Measurements from ENCODE around the gene DLGAP4.

The DLGAP4 gene

DNA sequence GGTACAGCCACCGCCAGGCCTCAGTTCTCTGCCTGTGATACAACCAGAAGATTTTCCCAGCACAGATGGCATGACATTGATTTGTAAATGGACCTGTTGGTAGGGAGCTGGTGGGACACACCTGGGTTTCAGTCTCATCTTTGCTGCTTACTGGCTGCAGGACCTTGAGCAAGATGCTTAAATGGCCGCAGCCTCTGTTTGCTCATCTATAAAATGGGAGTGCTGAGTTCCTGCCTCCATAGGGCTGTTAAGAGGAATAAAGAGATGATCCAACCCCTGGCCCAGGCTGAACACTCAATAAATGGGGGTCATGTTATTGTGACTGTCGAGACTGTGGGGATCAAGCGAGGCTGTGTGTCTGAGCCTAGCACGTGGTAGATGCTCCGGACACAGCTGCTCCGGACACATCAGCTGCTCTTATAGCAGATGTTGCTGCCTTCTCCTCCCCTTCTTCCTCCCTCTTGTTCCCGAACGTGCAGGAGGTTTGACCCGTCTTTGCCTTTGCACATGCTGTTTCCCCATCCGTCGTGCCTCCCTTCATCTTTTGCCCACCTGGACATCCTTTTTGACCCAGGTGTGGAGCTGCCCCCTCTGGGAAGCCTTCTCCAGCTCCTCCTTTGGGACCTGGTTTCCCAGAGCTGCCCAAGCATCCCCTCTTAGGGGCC is 29.2 kb downstream of the DLGAP4 start:
- no peak for DNase-seq

DNA sequence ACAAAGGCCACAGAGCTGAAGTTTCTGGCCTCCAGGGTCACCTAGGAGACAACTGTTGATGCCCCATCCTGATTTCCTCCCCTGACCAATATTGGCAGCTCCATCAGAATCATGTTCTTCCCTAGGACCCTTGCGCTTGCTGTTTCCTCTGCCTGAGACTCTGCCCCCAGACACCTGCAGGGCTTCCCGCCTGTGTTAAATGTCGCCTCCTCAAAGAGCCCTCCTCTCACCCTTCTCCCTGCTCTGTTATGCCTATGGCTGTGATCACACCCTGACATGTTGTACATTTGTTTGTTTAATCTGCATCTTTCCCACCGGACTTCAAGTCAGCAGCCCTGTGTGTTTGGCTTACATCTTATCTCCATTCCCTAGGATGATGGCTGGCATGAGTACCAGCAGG is 30.1 kb downstream of the DLGAP4 start:
- no peak for DNase-seq

DNA sequence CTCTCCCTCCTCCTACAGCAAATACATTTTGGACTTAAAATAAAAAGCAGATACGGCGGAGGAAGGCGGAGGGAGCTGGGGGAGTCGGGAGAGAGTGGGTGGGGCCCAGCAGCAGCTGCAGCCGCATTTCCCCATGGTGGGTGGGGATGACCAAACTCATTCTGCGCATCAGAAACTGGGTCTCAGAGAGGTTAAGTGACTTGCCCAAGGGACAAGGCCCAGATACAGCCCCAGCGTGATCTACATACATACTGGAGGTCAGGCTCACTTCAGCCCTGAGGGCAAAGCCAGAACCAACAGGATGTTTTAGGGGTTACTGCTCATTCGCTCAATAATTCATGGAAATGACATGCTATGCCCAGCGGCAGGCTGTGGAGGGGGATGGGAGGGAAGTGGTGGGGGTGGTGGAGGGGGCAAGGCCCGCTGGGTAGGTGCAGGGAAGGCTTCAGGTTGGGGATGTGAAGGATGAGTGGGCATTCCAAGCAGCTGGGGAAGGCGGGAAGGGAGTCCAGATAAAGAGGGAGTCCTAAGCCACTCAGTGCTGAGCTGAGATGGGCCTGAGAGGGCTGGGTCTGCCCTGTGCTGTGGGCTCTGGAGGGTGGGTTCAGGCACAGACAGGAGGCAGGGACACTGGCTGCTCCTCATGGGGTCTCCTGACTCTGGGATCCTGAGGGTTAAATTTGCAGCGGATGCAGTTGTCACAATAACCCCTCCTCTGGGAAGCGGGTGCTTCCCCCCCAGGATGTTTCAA is 31.0 kb downstream of the DLGAP4 start:
- no peak for DNase-seq

DNA sequence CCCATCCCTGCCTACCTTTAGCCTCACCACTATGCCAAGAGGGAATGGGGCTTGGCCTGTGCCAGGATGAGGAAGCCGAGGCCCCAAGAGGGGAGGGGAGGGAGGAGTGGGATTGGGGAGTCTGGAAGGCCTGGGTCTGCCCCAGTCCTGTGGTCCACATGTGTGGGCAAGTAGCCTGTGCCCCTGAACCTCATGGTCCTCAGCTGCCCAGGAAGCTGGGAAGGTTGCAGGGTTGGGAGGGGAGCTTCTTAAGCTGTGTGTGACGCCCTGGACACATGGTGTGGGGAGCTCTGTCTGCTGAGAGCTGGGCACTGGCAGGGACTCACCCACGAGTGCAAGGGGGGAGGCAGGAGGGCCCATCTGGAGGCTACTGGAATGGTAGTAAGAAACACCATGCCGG is 31.7 kb downstream of the DLGAP4 start:
- no peak for DNase-seq

DNA sequence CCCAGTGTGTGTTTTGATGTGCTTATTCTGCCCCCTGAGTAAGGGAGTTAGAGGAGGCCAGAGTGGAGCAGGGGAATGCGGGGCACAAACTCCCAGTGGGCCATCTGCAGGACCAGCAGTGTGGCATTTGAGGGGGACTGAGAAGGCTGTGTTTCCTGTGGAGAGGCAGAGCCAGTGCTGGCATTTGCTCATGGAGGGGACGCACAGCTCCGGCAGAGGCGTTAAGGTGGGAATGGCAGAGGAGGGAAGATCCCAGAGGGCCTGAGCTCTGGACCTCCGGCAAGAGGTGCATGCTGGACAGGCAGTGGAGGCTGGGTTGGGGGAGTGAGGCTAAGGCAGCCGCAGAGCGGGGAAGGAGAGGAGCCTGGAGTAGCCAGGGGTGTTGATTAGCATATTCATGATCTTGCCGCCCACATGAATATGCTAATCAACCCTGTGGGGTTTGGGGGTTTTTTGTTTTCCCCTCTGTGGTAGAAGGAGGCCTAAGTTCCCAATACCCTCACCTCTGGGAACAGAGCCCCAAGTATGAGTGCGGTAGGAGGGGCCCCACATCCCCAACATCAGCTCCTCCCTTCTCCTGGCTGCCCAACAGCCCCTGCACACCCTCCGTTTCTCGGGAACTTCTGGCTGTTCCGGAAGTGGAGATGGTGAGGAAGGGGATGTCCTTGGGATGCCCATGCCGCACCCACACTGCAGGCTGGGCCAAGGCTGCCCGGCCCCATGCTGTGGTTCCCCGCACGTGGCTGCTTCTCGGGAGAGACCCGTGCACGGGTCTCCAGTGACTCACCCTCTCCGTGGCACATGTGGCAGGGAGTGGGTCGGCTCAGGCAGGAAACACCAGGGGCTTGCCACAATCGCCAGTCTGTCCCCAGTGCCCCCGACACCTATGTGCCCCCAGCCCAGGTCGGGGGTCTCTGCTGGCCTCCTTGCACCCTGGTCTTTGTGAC is 33.8 kb downstream of the DLGAP4 start:
- no peak for DNase-seq

DNA sequence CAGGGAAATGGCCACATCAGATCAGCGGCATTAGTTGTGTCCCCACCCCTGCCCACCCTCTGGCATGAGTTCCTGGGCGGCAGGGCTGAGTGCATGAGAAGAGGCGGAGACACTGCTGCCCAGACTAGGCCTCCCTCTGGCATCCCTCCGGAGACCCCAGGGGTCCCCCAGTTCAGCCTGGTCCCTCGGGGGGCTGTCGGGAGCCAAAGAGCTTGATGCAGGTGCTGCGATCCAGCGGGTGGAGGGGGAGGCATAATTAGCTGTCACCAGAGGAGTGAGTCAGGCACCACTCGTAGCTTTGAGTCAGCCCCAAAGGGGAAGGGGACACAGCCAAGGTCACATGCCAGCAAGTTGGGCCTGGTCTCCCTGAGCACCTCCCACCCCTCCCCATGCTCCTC is 34.5 kb downstream of the DLGAP4 start:
- no peak for DNase-seq

DNA sequence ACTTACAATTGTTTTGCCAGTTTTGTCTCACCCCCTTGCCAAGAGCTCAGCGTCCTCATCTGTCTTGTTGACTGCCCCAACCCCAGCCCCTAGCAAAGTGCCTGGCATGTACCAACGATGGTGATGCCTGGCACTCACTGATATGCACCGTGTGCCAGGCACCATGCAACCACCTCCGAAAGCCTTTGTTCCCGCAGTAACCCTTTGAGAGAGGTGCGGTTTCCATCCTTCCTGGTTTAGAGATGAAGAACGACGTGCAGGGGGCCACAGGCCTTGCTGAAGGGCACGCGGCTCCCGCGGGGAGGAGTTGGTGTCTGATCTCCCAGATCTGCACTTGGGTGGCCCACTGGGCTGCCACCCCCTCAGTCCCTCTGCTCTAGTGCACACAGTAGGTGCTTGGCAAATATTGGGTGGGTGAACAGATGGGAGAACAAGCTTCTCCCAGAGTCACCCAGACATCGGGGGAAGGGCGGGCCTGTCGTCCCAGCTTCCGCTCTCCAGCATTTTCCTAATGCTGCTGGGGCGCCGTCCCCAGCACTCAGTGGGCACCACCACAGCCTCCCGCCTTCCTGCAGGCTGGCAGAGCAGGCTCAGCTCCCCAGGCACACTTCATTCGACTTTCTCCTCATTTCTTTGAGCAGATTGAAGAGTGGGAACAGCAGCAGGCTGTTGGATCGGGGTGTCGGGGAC is 35.3 kb downstream of the DLGAP4 start:
- DNase-seq: no peak

DNA sequence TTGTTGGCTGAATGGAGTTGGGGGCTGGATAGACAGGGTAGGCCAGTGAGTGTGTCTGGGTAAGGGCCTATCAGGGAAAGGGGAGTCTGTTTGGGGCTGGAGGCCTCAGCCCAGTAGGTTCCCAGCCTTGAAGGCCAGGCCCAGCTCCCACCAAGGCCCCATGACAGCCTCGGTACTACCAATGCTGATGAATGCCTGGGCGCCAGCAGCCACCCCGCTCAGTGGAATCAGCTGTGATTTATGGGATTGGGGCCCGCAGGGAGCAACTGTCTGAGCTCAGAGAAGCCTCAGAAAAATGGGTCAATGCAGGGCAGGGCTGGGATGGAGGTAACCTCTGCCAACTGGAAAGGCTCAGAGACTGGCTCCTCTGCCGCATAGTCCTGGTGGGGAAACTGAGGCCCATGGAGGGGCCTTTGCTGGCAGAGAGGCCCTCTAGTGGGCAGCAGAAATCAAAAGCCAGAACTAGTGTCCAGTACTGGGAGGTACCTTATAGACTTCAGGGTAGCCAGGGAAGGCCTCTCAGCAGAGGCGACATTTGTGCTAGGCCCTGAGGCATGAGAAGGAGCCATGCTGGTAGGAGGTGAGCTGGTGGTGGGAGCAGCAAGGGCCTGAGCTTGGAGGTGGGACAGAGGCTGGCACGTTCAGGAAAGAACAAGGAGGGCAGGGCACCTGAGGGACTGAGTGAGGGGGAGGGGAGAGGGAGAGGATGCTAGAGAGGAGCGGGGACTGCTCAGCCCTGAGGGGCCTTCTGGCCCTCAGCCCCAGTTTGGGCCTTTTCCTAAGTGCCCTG is 36.4 kb downstream of the DLGAP4 start:
- DNase-seq: no peak

DNA sequence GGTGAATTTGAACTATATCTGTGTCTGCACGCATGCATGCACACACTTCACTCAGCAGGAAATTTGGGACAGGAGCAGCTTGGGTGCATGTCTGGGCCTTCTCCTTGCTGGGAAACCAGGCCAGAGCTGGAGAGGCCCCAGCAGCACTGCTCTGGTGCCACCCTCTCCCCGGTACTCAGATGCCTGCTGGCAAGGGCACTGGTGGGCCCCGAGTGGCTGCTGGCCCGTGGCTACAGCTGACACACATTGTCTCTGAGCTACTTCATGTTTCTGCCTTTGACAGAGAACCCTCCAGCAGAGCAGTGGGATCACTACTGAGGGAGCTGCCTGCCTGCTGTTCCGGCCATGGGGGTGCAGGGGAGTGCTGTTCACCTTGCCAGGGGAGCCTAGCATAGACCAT is 37.5 kb downstream of the DLGAP4 start:
- DNase-seq: no peak

DNA sequence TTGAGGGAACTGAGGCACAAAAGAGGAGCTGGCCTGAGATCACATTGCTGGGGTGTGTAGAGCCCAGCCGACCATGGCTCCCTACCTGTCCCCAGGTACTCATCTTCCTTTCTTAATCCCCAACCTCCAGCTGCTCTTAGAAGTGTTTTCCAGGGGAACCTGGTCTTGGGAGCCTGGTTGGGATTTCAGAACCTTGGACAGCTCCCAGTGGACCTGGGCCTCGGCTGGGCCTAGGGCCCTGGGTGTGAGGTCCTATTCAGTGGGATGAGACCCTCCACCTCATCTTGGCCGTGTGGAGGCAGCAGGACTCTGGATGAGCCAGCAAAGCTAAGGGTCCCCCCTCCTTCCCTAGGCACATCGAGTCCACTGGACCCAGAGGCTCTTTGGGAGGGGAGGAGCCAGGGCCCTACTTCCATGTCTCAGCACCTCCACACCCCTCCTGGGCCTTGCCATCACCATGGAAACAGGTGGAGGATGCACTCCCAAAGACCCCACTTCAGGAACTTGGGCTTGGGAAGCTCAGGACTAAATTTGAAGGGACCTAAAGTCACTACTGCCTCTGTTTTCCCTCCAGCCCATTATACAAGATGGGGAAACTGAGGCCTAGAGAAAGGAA is 38.5 kb downstream of the DLGAP4 start:
- no peak for DNase-seq

DNA sequence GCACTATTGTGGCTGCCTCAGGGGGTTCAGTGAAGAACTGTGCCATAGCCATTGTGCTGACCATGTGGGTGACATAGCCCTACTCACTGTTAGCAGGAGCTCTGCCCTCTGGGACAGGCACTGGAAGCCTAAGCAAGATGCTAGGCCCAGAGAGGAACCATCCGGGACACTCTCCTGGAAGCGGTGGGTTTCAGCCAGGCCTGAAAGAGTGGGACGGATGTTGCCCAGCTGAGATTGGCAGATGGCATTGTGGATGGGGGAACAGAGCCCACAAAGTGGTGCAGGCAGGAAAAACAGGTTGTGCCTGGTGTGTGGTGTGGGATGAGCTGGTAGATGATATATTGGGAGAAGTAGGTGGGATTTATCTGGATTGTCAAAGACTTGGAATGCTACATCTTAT is 40.1 kb downstream of the DLGAP4 start:
- no peak for DNase-seq

DNA sequence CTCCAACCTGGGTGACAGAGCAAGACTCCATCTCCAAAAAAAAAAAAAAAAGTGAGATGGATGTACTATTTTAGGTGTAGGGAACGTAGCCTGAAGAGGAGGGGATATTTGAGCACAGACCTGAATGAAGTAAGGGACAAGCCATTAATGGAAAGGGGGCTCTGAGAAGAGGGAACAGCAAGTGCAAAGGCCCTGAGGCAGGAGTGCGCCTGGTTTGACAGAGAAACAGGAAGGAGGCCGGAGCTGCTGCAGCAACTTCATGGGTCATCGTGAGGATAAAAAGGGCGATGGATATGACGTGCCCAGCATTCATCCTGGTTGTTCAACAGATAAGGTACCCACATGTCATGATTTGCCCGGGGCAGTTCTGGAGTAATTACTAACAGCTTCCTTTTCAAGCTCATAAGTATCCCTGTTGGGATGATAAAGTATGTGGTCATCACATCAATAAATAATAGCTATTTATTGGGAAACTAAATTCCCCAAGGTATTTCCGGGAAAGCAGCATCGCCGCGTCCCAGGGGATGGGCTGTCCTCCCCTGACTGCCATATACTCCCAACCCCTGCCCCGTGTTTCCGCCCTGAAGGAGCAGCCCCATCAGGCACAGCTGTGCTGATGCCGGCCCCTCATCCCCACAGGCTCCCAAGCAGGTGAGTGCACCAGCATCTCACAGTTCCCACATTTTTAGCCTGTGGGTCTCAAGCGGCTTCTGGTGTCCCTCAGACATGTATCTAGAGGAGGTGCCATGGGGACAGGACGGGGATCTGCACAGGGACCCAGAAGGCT is 43.4 kb downstream of the DLGAP4 start:
- DNase-seq: no peak

DNA sequence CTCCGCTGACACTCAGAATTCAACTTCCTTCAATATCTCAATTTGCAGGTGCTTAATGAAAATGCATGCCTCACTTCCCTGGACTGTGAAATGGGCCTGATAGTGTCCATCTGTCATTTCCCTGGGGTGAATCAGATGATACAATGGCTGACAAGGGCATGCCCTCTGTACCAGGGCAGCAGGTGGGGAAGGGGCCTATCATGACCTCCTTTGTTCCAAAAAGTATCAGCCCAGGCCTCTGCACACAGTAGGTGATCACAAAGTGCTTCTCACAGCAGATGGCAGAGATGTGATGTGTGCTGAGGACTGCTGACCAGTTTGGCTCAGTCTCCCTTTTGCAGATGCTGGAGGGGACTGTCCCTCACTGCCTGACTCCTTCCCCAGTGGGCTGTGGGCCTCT is 44.3 kb downstream of the DLGAP4 start:
- DNase-seq: no peak

DNA sequence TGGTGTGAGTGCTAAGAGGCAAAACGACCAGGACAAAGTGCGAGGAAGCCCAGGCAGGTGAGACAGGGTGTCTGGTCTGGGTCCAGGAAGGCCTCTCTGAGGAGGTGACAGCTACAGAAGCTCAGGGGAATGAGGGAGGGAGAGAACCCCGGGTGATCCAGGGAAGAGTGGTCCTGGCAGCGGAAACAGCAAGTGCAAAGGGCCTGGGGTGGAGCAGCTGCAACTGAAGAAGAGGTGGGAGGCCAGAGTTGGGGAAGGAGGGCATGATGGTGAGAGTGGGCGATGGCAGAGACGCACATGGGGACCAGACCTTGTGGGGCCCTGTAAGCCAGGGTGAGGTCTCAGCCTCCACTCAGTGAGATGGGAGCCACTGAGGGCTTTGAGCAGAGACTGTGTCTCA is 45.8 kb downstream of the DLGAP4 start:
- DNase-seq: no peak

DNA sequence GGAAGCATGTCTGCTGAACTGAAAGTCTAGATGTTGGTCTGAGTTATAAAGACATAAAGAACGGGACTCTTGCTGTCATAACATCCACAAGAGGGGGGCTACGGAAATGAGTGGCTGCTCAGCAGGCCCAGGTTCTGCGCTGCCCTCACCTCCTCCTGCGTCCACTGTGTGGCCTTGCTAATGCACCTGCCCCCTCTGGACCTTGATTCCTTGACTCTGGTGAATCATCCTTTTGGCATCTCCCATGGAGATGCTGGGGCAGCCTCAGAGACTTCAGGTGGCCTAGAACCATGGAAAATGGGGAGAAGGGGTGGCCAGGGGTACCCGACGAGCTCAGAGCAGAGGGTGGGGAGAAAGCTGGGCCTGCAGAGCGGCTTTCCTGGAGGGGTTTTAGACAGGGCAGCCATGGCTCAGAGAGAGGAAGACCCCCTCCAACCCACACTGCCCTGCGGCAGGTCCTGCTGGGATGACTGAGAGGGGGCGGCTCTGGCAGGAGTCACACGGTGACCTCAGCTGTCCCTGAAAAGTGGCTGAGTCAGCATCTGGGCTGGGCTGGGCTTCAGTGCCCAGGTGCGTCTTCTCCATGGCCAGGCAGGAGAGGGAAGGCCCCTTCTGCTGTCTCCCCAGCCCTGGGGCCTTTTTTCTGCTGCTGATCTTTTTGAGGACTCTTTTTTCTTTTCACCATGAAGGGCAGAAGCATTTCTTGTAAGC is 46.9 kb downstream of the DLGAP4 start:
- DNase-seq: no peak

DNA sequence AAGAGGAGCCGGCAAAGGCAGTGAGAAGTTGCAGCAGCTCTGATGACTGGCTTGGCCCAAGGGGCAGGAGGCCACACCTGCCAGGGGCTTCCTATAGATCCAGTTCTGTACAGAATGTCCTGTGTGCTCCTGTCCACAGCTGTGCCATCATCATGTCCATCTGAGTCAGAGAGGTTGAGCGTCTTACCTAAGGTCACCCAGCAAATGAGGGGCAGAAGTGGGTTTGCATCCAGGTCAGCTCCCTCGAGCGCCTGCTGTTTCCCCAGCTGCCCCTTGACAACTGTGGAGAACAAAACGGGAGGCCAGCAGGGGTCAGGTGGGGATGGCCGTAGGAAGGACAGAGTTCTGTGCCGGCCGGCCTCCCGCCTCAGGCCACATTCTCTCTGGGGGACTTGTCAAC is 47.6 kb downstream of the DLGAP4 start:
- DNase-seq: no peak

DNA sequence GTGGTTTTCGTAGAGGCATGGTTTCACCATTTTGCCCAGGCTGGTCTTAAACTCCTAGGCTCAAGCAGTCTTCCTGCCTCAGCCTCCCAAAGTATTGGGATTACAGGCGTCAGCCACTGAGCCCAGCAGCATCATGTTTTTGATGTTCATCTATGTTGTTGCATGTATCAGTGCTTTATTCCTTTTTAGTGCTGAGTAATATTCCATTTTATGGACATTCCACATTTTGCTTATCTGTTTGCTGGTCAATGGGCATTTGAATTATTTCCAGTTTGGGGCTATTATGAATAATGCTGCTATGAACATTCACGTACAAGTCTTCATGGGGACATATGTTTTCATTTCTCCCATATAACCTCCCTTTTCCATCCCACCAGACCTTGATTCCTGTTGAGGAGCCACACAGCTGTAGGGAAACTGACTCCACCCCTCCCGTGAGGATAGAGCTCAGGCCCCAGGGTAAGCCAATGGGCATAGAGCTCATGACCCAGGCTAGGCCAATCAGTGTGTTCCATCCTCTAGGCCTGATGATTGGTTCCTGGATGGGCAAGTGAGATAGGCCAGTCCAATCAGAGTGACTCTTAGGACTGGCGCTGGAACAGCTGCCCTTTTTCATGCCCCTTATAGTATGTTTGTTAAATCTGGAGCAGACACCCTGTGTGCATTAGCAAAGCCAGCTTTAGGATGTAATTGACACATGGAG is 49.5 kb downstream of the DLGAP4 start:
- no peak for DNase-seq

DNA sequence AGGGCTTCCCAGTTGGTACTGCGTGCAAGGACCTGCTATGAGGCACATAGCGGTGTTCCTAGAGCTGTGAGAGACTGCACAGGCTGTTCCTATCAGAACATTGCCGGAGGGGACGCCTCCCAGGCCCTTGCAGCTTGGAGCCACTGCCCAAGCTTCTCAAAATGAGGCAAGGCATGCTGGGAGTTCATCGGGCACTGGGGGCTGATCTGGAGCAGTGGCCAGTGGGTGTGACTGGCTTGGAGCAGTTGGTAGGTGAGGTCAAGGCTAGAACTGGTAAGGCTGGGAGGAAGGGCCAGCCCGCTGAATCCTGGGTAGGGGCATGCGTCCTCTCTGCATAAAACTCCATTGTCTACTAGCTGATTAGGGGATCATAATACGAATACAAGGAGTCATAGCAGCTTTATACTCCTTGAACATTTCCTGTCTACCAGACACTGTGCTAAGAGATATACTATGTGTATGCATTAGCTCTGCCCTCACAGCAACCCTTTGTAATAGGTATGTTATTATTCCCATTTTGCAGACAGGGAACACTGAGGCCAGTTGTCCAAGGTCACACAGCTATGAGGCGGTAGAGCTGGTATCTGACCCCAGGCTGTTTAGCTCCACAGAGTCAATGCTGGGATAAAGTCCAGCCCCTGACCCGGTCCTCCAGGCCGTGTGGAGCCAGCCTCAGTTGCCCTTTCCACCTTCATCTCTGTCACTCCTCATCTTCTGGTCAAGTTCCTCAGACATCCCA is 53.7 kb downstream of the DLGAP4 start:
- no peak for DNase-seq

DNA sequence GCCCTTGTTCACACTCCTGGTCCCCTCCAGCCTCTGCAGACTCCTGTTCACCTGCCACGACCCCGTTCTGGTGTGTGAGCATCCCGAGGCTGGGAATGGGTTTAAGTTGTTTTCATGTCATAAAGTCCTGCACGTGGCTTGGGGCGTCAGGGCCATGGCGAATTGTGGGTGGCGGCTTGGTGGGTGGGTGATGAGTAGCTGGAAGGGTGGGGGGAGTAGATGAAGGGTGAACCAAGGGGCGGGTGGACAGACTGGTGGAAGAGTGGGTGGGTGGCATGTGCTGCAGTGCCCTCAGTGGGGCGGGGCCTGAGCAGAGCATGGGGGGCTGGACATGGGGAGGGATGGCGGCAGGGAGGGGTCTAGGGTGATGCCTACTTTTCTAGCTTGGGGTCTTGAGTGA is 54.3 kb downstream of the DLGAP4 start:
- DNase-seq: no peak
